ENCODE results near the gene SDHC.

SDHC gene

DNA sequence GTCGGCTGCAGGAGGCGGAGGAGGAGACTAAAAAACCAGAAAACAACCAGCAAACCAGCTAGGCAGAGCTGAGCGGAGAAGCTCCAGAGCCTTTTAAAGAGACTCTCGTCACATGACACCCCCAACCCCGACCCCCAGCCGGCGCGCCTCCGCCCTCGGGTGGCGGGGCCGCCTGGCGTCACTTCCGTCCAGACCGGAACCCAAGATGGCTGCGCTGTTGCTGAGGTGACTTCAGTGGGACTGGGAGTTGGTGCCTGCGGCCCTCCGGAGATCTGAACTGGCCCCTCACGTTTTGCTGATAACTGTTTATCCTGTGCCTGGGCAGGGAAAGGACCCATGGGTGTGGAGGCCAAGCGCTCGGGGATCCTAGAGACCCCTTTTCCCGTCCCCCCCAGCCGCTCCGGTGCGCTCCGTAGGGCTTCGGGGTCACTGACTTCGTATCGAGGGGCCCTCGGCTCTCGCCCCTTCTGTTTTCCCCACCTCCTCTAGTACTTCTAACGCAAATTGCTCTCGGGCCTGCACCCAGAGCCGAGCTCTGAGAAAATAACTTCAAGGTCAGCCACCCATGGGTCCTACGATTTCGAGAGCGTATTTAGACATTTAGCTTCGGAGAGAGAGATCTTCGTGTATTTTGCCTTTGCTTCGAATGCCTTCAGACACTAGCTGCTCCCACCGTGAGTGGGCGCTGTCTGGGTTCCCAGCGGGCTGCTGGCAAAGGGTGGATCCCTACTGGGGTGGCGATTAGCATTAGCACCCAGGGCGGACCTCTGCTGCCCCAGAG lies at the start of gene SDHC (continued):
- TF ChIP-seq, protein P1, sequence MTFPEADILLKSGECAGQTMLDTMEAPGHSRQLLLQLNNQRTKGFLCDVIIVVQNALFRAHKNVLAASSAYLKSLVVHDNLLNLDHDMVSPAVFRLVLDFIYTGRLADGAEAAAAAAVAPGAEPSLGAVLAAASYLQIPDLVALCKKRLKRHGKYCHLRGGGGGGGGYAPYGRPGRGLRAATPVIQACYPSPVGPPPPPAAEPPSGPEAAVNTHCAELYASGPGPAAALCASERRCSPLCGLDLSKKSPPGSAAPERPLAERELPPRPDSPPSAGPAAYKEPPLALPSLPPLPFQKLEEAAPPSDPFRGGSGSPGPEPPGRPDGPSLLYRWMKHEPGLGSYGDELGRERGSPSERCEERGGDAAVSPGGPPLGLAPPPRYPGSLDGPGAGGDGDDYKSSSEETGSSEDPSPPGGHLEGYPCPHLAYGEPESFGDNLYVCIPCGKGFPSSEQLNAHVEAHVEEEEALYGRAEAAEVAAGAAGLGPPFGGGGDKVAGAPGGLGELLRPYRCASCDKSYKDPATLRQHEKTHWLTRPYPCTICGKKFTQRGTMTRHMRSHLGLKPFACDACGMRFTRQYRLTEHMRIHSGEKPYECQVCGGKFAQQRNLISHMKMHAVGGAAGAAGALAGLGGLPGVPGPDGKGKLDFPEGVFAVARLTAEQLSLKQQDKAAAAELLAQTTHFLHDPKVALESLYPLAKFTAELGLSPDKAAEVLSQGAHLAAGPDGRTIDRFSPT (tag by site-specific recombination; IDR thresholded peaks at IDR 0.05), result no peak
- no peak for TF ChIP-seq ZNF645 (tag by site-specific recombination; IDR thresholded peaks at IDR 0.05)
- no peak for TF ChIP-seq ZNF510 (tag by site-specific recombination; IDR thresholded peaks at IDR 0.05; ENCODE audit: insufficient replicate concordance)
- TF ChIP-seq ZNF658 (tag by site-specific recombination; IDR thresholded peaks at IDR 0.05), result no peak
- no peak for TF ChIP-seq SCRT2 (tag by site-specific recombination; IDR thresholded peaks at IDR 0.05)
- no peak for TF ChIP-seq PRDM6 (tag by site-specific recombination; IDR thresholded peaks at IDR 0.05)
- no peak for TF ChIP-seq ZNF558 (tag by site-specific recombination; IDR thresholded peaks at IDR 0.05)
- TF ChIP-seq MYNN (tag by site-specific recombination; IDR thresholded peaks at IDR 0.05; ENCODE audit: borderline replicate concordance), result no peak
- no peak for TF ChIP-seq ZNF350 (tag by site-specific recombination; IDR thresholded peaks at IDR 0.05)
- peak; percentile 70 for TF ChIP-seq SP3 (tag by site-specific recombination; IDR thresholded peaks at IDR 0.05)
- TF ChIP-seq, protein P2, sequence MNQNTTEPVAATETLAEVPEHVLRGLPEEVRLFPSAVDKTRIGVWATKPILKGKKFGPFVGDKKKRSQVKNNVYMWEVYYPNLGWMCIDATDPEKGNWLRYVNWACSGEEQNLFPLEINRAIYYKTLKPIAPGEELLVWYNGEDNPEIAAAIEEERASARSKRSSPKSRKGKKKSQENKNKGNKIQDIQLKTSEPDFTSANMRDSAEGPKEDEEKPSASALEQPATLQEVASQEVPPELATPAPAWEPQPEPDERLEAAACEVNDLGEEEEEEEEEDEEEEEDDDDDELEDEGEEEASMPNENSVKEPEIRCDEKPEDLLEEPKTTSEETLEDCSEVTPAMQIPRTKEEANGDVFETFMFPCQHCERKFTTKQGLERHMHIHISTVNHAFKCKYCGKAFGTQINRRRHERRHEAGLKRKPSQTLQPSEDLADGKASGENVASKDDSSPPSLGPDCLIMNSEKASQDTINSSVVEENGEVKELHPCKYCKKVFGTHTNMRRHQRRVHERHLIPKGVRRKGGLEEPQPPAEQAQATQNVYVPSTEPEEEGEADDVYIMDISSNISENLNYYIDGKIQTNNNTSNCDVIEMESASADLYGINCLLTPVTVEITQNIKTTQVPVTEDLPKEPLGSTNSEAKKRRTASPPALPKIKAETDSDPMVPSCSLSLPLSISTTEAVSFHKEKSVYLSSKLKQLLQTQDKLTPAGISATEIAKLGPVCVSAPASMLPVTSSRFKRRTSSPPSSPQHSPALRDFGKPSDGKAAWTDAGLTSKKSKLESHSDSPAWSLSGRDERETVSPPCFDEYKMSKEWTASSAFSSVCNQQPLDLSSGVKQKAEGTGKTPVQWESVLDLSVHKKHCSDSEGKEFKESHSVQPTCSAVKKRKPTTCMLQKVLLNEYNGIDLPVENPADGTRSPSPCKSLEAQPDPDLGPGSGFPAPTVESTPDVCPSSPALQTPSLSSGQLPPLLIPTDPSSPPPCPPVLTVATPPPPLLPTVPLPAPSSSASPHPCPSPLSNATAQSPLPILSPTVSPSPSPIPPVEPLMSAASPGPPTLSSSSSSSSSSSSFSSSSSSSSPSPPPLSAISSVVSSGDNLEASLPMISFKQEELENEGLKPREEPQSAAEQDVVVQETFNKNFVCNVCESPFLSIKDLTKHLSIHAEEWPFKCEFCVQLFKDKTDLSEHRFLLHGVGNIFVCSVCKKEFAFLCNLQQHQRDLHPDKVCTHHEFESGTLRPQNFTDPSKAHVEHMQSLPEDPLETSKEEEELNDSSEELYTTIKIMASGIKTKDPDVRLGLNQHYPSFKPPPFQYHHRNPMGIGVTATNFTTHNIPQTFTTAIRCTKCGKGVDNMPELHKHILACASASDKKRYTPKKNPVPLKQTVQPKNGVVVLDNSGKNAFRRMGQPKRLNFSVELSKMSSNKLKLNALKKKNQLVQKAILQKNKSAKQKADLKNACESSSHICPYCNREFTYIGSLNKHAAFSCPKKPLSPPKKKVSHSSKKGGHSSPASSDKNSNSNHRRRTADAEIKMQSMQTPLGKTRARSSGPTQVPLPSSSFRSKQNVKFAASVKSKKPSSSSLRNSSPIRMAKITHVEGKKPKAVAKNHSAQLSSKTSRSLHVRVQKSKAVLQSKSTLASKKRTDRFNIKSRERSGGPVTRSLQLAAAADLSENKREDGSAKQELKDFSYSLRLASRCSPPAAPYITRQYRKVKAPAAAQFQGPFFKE (tag by site-specific recombination; IDR thresholded peaks at IDR 0.05; ENCODE audit: borderline replicate concordance), result no peak
- TF ChIP-seq TSHZ1 (tag by site-specific recombination; IDR thresholded peaks at IDR 0.05; ENCODE audit: borderline replicate concordance), result no peak
- no peak for TF ChIP-seq ZNF433 (tag by site-specific recombination; IDR thresholded peaks at IDR 0.05; ENCODE audit: low read depth)
- TF ChIP-seq SALL2 (tag by site-specific recombination; IDR thresholded peaks at IDR 0.05; ENCODE audit: borderline replicate concordance), result no peak
- TF ChIP-seq RBAK (tag by site-specific recombination; IDR thresholded peaks at IDR 0.05), result no peak
- no peak for TF ChIP-seq ZNF274 (IDR thresholded peaks at IDR 0.05; ENCODE audit: low read length)
- TF ChIP-seq ZNF274 (tag by site-specific recombination; IDR thresholded peaks at IDR 0.05; ENCODE audit: borderline replicate concordance), result no peak
- TF ChIP-seq ZNF202 (tag by site-specific recombination; IDR thresholded peaks at IDR 0.05; ENCODE audit: borderline replicate concordance), result no peak
- TF ChIP-seq ZNF449 (tag by site-specific recombination; IDR thresholded peaks at IDR 0.05), result no peak
- no peak for TF ChIP-seq ZNF16 (tag by site-specific recombination; IDR thresholded peaks at IDR 0.05; ENCODE audit: low read depth)
